OCI-LY1 (cell line): Measurements from ENCODE around the gene CFAP91.

Experiments
- CTCF ChIP-seq: fragments of 200-600 bp; sonication (generic), shearing (Covaris generic); IDR thresholded peaks from 2 replicates; pipeline ENCODE4 v1.5.1; 2017; ENCODE audit warnings: mild to moderate bottlenecking, antibody characterized with exemption, low read length, moderate library complexity, mixed read lengths
- EZH2 ChIP-seq: fragments of 200-600 bp; sonication (generic), shearing (Covaris generic); IDR thresholded peaks from 2 replicates; pipeline ENCODE4 v1.8.0; 2017; ENCODE audit warnings: borderline replicate concordance, mixed run types, mild to moderate bottlenecking, antibody characterized with exemption, low read length, moderate library complexity, mixed read lengths

GRCh38 chr3:119748991-119749390, 46.2 kb downstream of the CFAP91 start:
- no peak for TF ChIP-seq CTCF
- no peak for TF ChIP-seq EZH2
